Liver (tissue), 9 donors: ENCODE measurements around the gene FAM219A. TPM values are rescaled to one million over a fixed set of nuclear protein-coding genes. Genes with fewer than 3 reads are reported as not detected.
A peak's percentile ranks its signal among the peaks of the same experiment; 100 is the strongest.

ENCODE experiments used
- DNase-seq: peaks from one replicate; pipeline ENCODE4 v3.0.0-alpha.2; 2017; ENCODE audit warnings: low spot score
- H3K27ac ChIP-seq, 2 donors: one replicate each; pipeline ENCODE4 v1.7.0; 2013; ENCODE audit warnings: inconsistent platforms in 2 of 2, low read length in 2 of 2, control low read depth in 1 of 2, low read depth in 1 of 2, mild to moderate bottlenecking in 1 of 2
- H3K27me3 ChIP-seq, 4 donors: one replicate each; pipeline versions ENCODE4 v1.6.1 to v1.7.0; 2013; ENCODE audit warnings: low read length in 3 of 4, inconsistent platforms in 1 of 4, mild to moderate bottlenecking in 1 of 4, moderate library complexity in 1 of 4; ENCODE audit not compliant: control insufficient read depth in 4 of 4, insufficient read depth in 4 of 4
- H3K36me3 ChIP-seq, 4 donors: one replicate each; pipeline versions ENCODE4 v1.6.1 to v1.7.0; 2013; ENCODE audit warnings: low read length in 3 of 4, mild to moderate bottlenecking in 3 of 4, low read depth in 1 of 4, moderate library complexity in 1 of 4; ENCODE audit not compliant: control insufficient read depth in 4 of 4, insufficient read depth in 3 of 4
- H3K4me1 ChIP-seq, 4 donors: one replicate each; pipeline versions ENCODE4 v1.6.1 to v1.7.0; 2013; ENCODE audit warnings: low read length in 3 of 4, mild to moderate bottlenecking in 3 of 4, moderate library complexity in 1 of 4; ENCODE audit not compliant: control insufficient read depth in 4 of 4, insufficient read depth in 4 of 4
- H3K4me3 ChIP-seq, 3 donors: one replicate each; pipeline versions ENCODE4 v1.6.1 to v1.7.0; 2013; ENCODE audit warnings: low read length in 3 of 3, control low read depth in 1 of 3, low read depth in 1 of 3, mild to moderate bottlenecking in 1 of 3
- H3K9ac ChIP-seq, 2 donors: one replicate each; pipeline ENCODE4 v1.7.0; 2013; ENCODE audit warnings: low read length in 2 of 2, mild to moderate bottlenecking in 2 of 2, moderate library complexity in 2 of 2, control low read depth in 1 of 2, low read depth in 1 of 2
- H3K9me3 ChIP-seq, 4 donors: one replicate each; pipeline versions ENCODE4 v1.6.1 to v1.7.0; 2013; ENCODE audit warnings: low read length in 3 of 4; ENCODE audit not compliant: control insufficient read depth in 4 of 4
- EGR1 ChIP-seq, 2 donors: IDR thresholded peaks; 2 replicates each; pipeline ENCODE4 v1.6.1; 2016 to 2018; ENCODE audit warnings: antibody characterized with exemption in 2 of 2, low read depth in 2 of 2
- FOXA1 ChIP-seq: IDR thresholded peaks from 2 replicates; pipeline ENCODE4 v1.6.1; 2016; ENCODE audit warnings: antibody characterized with exemption
- FOXA2 ChIP-seq: IDR thresholded peaks from 2 replicates; pipeline ENCODE4 v1.6.1; 2016; ENCODE audit warnings: antibody characterized with exemption
- GABPA ChIP-seq, 2 donors: IDR thresholded peaks in 1 of 2; conservative IDR thresholded peaks in 1 of 2; 2 replicates each; pipeline ENCODE4 v1.6.1; 2016; ENCODE audit warnings: antibody characterized with exemption in 2 of 2, mild to moderate bottlenecking in 1 of 2, moderate library complexity in 1 of 2
- HNF4A ChIP-seq, 2 donors: conservative IDR thresholded peaks; 2 replicates each; pipeline ENCODE4 v1.6.1; 2016; ENCODE audit warnings: antibody characterized with exemption in 2 of 2, mild to moderate bottlenecking in 2 of 2
- HNF4G ChIP-seq: IDR thresholded peaks from 2 replicates; pipeline ENCODE4 v1.6.1; 2016; ENCODE audit warnings: antibody characterized with exemption
- JUND ChIP-seq, 2 donors: IDR thresholded peaks; 2 replicates each; pipeline ENCODE4 v1.6.1; 2016; ENCODE audit warnings: antibody characterized with exemption in 2 of 2
- NR2F2 ChIP-seq: IDR thresholded peaks from 2 replicates; pipeline ENCODE4 v1.6.1; 2016; ENCODE audit warnings: antibody characterized with exemption
- RAD21 ChIP-seq, 2 donors: IDR thresholded peaks; 2 replicates each; pipeline ENCODE4 v1.6.1; 2016; ENCODE audit warnings: antibody characterized with exemption in 2 of 2, mild to moderate bottlenecking in 2 of 2
- RXRA ChIP-seq, 2 donors: IDR thresholded peaks; 2 replicates each; pipeline ENCODE4 v1.6.1; 2017 to 2018; ENCODE audit warnings: antibody characterized with exemption in 2 of 2, mild to moderate bottlenecking in 1 of 2
- SP1 ChIP-seq: IDR thresholded peaks from 2 replicates; pipeline ENCODE4 v1.6.1; 2018; ENCODE audit warnings: antibody characterized with exemption, mild to moderate bottlenecking
- TAF1 ChIP-seq: conservative IDR thresholded peaks from 2 replicates; pipeline ENCODE4 v1.6.1; 2016; ENCODE audit warnings: antibody characterized with exemption, mild to moderate bottlenecking
- YY1 ChIP-seq: IDR thresholded peaks from 2 replicates; pipeline ENCODE4 v1.6.1; 2016; ENCODE audit warnings: antibody characterized with exemption, mild to moderate bottlenecking
- WGBS: extraction: QIAGEN DNeasy Blood & Tissue Kit; methylation state at CpG from one replicate; pipeline ENCODE4 v1.1.7; 2013; 5-methylcytosine and 5-hydroxymethylcytosine counted together
- polyA plus RNA-seq, 2 donors: library from polyadenylated mRNA; stranded (reverse) in 1 of 2; unstranded in 1 of 2; fragments of 200-250 nt in 1 of 2; fragments of >200 nt in 1 of 2; fragmentation: Nextera tagmentation in 1 of 2; extraction: Ambion mirVana in 1 of 2; gene quantifications; one replicate each; pipeline versions ENCODE4 v1.2.1 to v1.2.3, GENCODE V29; 2013 to 2015
- total RNA-seq, 2 donors: library from RNA; depleted of rRNA; stranded (reverse); fragments of >200 nt; gene quantifications; one replicate each; pipeline ENCODE4 v1.2.3, GENCODE V29; 2014
- TF ChIP-seq, protein P1 (sequence below): fragments of 150-350 bp; IDR thresholded peaks from 2 replicates; pipeline ENCODE4 v1.5.1; 2017; ENCODE audit warnings: improper control_type of control experiment, low read depth, low read length; ENCODE audit not compliant: missing input control
- TF ChIP-seq, protein P2 (sequence below): IDR thresholded peaks from 2 replicates; pipeline ENCODE4 v1.6.1; 2016; ENCODE audit warnings: antibody characterized with exemption
- TF ChIP-seq, protein P3 (sequence below): IDR thresholded peaks from 2 replicates; pipeline ENCODE4 v1.6.1; 2016; ENCODE audit warnings: antibody characterized with exemption
- TF ChIP-seq, protein P4 (sequence below): IDR thresholded peaks from 2 replicates; pipeline ENCODE4 v1.6.1; 2016; ENCODE audit warnings: antibody characterized with exemption
- TF ChIP-seq, protein P5 (sequence below): IDR thresholded peaks from 2 replicates; pipeline ENCODE4 v1.6.1; 2016; ENCODE audit warnings: antibody characterized with exemption, mild to moderate bottlenecking
- donor health status: healthy.
- donor health status: healthy.
- donor health status: healthy.
- donor health status: healthy.
- donor health status: healthy.

FAM219A gene
- total and polyA plus RNA-seq, 4 donors = 1.6 to 3.6 (median 2.4) TPM

DNA sequence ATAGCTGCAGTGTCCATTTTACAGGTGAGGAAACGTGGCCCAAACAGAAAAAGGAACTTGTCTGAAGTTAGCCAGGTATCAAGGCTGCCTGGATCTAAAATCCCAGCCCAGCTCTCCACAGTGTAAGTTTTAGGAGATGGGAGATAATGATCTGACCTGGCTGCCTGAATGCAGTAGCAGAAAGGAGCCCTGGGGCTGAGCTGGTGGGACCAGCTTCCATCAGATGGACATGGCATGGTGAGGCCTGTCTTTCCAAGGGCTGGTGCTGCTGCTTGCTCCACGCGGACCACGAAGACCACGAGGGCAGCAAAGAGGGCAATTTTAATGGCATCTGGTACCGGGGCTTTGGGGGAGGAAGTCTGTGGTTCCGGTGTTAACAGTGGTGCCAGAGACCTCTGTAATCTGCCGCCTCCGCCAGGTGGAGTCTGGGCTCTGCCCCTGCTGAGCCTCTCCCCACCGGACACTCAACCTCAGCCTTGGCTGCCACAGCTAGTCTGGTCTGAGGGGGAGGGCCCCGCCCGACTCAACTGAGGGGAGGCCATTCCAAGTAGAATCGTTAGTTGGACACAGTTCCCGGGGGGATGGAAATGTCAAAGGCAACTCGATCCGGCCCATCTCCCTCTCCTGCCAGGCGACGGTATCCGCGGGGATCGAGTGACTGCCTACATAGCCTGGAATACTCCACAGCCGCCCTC lies 82.3 kb downstream of the FAM219A start:
- Histone ChIP-seq H3K9me3 (no peaks in the 10 kb centered on the region), H3K4me1 (peaks cover 7 to 55% (median 42%) of the 10 kb centered on the region in 4 donors), H3K27ac (peak overlapping the region; percentile 53 to 80), H3K4me3 (peak overlapping the region; percentile 60 to 82 (median 76)), H3K27me3 (no peaks in the 10 kb centered on the region), H3K36me3 (peaks cover 0 to 11% (median 7%) of the 10 kb centered on the region in 4 donors), H3K9ac (peak overlapping the region; percentile 8 to 79)
- WGBS = 2% methylated on average over 22 of the region's 22 CpGs
- DNase-seq = no peak
- TF ChIP-seq RAD21 (IDR thresholded peaks at IDR 0.05) (peak in 1 of 2 donors; percentile 65), SP1 (no peak)
- TF ChIP-seq, protein P1, sequence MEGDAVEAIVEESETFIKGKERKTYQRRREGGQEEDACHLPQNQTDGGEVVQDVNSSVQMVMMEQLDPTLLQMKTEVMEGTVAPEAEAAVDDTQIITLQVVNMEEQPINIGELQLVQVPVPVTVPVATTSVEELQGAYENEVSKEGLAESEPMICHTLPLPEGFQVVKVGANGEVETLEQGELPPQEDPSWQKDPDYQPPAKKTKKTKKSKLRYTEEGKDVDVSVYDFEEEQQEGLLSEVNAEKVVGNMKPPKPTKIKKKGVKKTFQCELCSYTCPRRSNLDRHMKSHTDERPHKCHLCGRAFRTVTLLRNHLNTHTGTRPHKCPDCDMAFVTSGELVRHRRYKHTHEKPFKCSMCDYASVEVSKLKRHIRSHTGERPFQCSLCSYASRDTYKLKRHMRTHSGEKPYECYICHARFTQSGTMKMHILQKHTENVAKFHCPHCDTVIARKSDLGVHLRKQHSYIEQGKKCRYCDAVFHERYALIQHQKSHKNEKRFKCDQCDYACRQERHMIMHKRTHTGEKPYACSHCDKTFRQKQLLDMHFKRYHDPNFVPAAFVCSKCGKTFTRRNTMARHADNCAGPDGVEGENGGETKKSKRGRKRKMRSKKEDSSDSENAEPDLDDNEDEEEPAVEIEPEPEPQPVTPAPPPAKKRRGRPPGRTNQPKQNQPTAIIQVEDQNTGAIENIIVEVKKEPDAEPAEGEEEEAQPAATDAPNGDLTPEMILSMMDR = peak; percentile 9

DNA sequence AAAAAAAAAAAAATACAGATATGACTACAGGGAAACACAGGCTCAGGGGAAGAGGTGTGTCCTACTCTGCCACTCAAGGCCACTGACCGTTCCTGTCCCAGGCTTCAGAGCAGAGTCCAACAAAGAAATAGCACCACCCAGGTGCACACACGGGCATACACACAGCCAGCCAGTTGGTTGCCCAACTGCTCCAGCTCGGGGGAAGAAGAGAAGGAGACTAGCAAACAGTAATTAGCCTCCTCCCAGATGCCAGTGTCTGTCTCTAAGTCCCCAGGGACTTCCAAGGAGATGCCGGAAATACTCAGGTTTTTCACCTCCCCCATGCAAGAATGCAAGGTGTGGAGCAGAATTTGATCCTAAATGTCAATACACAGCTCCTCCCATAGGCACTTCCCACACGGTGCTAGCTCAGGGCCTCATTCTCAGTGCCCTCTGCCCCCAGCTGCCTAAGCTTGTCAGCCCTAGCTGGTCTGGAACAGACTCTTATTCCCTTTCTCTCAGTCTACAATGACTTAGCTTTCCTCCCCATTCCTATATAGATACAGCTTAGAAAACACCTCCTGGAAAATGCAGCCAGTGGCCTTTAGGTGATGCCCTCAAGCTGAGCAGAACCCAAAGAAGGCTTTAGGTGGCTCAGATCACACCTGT lies 83.3 kb downstream of the FAM219A start:
- DNase-seq = peak; percentile 64
- Histone ChIP-seq H3K9ac (peak overlapping the region in 1 of 2 donors; percentile 8), H3K4me1 (peaks cover 7 to 55% (median 44%) of the 10 kb centered on the region in 4 donors), H3K27me3 (no peaks in the 10 kb centered on the region), H3K27ac (peak overlapping the region; percentile 53 to 80), H3K9me3 (no peaks in the 10 kb centered on the region), H3K36me3 (peaks cover 0 to 11% (median 7%) of the 10 kb centered on the region in 4 donors), H3K4me3 (peak overlapping the region in 2 of 3 donors; percentile 60 to 82)
- TF ChIP-seq, protein P2, sequence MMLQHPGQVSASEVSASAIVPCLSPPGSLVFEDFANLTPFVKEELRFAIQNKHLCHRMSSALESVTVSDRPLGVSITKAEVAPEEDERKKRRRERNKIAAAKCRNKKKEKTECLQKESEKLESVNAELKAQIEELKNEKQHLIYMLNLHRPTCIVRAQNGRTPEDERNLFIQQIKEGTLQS = peak; percentile 12
- TF ChIP-seq JUND (IDR thresholded peaks at IDR 0.05) (peak; percentile 14 to 44), TAF1 (peak; percentile 72), RXRA (IDR thresholded peaks at IDR 0.05) (peak; percentile 88 to 90), HNF4A (conservative IDR thresholded peaks at IDR 0.05) (peak; percentile 92 to 93), NR2F2 (peak; percentile 13), FOXA2 (peak; percentile 35), FOXA1 (peak; percentile 24), GABPA (IDR thresholded peaks at IDR 0.05 in 1 of 2, conservative IDR thresholded peaks at IDR 0.05 in 1 of 2) (peak in 1 of 2 donors; percentile 17), SP1 (peak; percentile 92), YY1 (peak; percentile 48), RAD21 (IDR thresholded peaks at IDR 0.05) (peak; percentile 44 to 65), EGR1 (IDR thresholded peaks at IDR 0.05; ENCODE audit: low read depth in 2 of 2) (no peak), HNF4G (peak; percentile 82)
- TF ChIP-seq, protein P1 = no peak
- TF ChIP-seq, protein P3, sequence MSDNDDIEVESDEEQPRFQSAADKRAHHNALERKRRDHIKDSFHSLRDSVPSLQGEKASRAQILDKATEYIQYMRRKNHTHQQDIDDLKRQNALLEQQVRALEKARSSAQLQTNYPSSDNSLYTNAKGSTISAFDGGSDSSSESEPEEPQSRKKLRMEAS = peak; percentile 66
- TF ChIP-seq, protein P4, sequence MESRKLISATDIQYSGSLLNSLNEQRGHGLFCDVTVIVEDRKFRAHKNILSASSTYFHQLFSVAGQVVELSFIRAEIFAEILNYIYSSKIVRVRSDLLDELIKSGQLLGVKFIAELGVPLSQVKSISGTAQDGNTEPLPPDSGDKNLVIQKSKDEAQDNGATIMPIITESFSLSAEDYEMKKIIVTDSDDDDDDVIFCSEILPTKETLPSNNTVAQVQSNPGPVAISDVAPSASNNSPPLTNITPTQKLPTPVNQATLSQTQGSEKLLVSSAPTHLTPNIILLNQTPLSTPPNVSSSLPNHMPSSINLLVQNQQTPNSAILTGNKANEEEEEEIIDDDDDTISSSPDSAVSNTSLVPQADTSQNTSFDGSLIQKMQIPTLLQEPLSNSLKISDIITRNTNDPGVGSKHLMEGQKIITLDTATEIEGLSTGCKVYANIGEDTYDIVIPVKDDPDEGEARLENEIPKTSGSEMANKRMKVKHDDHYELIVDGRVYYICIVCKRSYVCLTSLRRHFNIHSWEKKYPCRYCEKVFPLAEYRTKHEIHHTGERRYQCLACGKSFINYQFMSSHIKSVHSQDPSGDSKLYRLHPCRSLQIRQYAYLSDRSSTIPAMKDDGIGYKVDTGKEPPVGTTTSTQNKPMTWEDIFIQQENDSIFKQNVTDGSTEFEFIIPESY = peak; percentile 58
- TF ChIP-seq, protein P5, sequence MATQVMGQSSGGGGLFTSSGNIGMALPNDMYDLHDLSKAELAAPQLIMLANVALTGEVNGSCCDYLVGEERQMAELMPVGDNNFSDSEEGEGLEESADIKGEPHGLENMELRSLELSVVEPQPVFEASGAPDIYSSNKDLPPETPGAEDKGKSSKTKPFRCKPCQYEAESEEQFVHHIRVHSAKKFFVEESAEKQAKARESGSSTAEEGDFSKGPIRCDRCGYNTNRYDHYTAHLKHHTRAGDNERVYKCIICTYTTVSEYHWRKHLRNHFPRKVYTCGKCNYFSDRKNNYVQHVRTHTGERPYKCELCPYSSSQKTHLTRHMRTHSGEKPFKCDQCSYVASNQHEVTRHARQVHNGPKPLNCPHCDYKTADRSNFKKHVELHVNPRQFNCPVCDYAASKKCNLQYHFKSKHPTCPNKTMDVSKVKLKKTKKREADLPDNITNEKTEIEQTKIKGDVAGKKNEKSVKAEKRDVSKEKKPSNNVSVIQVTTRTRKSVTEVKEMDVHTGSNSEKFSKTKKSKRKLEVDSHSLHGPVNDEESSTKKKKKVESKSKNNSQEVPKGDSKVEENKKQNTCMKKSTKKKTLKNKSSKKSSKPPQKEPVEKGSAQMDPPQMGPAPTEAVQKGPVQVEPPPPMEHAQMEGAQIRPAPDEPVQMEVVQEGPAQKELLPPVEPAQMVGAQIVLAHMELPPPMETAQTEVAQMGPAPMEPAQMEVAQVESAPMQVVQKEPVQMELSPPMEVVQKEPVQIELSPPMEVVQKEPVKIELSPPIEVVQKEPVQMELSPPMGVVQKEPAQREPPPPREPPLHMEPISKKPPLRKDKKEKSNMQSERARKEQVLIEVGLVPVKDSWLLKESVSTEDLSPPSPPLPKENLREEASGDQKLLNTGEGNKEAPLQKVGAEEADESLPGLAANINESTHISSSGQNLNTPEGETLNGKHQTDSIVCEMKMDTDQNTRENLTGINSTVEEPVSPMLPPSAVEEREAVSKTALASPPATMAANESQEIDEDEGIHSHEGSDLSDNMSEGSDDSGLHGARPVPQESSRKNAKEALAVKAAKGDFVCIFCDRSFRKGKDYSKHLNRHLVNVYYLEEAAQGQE = peak; percentile 84
- 26% methylated on average over 5 of the region's 5 CpGs for WGBS
